ENCODE measurements around the gene NUDC. TPM values are rescaled to one million over a fixed set of nuclear protein-coding genes. Genes with fewer than 3 reads are reported as not detected.

The NUDC gene
- total and polyA plus RNA-seq, 2 of the 13 experiments (the other 11 are each of a cell fraction or from before 2014, with no cell fraction given): 34.7 to 104 TPM

DNA sequence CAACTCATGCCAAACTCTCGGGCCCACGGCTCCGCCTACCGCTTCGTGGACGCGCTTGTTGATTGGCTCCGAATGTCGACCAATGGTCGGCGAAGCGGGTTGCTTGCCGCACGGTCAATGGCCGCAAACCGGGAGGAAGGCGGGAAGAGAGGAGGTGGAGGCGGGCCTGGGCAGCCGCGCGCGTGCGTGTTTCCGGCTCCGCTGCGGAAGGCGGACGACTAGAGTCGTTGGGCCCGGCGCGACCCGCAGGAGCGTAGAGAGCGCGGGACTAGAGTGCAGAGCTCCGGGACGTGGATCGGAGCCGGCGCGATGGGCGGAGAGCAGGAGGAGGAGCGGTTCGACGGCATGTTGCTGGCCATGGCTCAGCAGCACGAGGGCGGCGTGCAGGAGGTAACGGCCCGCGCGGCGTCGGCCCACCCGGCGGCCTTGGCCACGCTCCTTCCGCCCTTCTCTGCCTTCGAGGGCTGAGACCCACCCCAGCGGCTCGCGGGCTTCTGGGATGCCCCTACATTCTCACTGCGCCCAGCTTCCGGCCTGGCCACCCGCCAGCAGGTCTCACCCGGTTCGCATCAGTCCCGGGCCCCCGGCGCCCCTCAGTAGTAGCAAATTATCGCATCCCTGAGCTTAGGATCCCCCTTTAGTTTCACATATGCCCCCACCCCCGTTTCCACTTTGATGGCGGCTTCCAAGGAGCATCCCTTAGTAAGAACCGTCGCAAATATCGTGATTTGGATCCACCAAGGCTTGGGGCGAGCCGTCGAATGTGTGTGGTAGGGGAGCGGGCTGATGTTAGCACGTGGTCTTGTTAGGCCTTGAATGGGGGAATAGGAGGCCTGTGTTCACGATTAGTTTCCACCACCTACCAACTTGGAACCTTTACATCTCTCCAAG is at the start of gene NUDC (continued):
- TF ChIP-seq ZNF317 (CRISPR knock-in tag; IDR thresholded peaks at IDR 0.05) (peak; percentile 84), POGZ (CRISPR knock-in tag; IDR thresholded peaks at IDR 0.05) (peak; percentile 73), THAP9 (CRISPR knock-in tag; IDR thresholded peaks at IDR 0.05; ENCODE audit: borderline replicate concordance) (peak; percentile 76; the same call in 1 of the 2 replicates), TRIM22 (IDR thresholded peaks at IDR 0.05) (no peak), HNF1B (CRISPR knock-in tag; IDR thresholded peaks at IDR 0.05) (peak; percentile 46; the same call in 1 of the 2 replicates), ZNF44 (CRISPR knock-in tag; IDR thresholded peaks at IDR 0.05) (no peak), KLF13 (CRISPR knock-in tag; IDR thresholded peaks at IDR 0.05) (no peak)
- TF ChIP-seq, protein P1, sequence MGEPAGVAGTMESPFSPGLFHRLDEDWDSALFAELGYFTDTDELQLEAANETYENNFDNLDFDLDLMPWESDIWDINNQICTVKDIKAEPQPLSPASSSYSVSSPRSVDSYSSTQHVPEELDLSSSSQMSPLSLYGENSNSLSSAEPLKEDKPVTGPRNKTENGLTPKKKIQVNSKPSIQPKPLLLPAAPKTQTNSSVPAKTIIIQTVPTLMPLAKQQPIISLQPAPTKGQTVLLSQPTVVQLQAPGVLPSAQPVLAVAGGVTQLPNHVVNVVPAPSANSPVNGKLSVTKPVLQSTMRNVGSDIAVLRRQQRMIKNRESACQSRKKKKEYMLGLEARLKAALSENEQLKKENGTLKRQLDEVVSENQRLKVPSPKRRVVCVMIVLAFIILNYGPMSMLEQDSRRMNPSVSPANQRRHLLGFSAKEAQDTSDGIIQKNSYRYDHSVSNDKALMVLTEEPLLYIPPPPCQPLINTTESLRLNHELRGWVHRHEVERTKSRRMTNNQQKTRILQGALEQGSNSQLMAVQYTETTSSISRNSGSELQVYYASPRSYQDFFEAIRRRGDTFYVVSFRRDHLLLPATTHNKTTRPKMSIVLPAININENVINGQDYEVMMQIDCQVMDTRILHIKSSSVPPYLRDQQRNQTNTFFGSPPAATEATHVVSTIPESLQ (CRISPR knock-in tag; conservative IDR thresholded peaks at IDR 0.05): no peak
- TF ChIP-seq, protein P2, sequence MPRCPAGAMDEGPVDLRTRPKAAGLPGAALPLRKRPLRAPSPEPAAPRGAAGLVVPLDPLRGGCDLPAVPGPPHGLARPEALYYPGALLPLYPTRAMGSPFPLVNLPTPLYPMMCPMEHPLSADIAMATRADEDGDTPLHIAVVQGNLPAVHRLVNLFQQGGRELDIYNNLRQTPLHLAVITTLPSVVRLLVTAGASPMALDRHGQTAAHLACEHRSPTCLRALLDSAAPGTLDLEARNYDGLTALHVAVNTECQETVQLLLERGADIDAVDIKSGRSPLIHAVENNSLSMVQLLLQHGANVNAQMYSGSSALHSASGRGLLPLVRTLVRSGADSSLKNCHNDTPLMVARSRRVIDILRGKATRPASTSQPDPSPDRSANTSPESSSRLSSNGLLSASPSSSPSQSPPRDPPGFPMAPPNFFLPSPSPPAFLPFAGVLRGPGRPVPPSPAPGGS (CRISPR knock-in tag; IDR thresholded peaks at IDR 0.05): peak; percentile 89; the same call in 1 of the 2 replicates
- TF ChIP-seq, protein P3, sequence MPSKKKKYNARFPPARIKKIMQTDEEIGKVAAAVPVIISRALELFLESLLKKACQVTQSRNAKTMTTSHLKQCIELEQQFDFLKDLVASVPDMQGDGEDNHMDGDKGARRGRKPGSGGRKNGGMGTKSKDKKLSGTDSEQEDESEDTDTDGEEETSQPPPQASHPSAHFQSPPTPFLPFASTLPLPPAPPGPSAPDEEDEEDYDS (CRISPR knock-in tag; IDR thresholded peaks at IDR 0.05): peak; percentile 81

All from HepG2 (cell line).